PFSK-1 (cell line): Measurements from ENCODE around the gene YBX2.

Experiments used
- POLR2AphosphoS5 ChIP-seq: IDR thresholded peaks from 2 replicates; pipeline ENCODE4 v1.6.1; 2012; ENCODE audit warnings: low read depth, mild to moderate bottlenecking, control low read depth, low read length, moderate library complexity
- SIN3A ChIP-seq: IDR thresholded peaks from 2 replicates; pipeline ENCODE4 v1.6.1; 2012; ENCODE audit warnings: mild to moderate bottlenecking, low read length, moderate library complexity, borderline replicate concordance; ENCODE audit not compliant: insufficient read depth
- TF ChIP-seq, protein P1 (sequence below), 2 experiments: IDR thresholded peaks; 2 replicates each; pipeline versions ENCODE4 v1.6.1 to v1.8.0; 2011 to 2012; ENCODE audit warnings: low read depth in 2 of 2, low read length in 2 of 2, control low read depth in 1 of 2, inconsistent platforms in 1 of 2, mild to moderate bottlenecking in 1 of 2, moderate library complexity in 1 of 2; ENCODE audit not compliant: insufficient read depth in 1 of 2

DNA sequence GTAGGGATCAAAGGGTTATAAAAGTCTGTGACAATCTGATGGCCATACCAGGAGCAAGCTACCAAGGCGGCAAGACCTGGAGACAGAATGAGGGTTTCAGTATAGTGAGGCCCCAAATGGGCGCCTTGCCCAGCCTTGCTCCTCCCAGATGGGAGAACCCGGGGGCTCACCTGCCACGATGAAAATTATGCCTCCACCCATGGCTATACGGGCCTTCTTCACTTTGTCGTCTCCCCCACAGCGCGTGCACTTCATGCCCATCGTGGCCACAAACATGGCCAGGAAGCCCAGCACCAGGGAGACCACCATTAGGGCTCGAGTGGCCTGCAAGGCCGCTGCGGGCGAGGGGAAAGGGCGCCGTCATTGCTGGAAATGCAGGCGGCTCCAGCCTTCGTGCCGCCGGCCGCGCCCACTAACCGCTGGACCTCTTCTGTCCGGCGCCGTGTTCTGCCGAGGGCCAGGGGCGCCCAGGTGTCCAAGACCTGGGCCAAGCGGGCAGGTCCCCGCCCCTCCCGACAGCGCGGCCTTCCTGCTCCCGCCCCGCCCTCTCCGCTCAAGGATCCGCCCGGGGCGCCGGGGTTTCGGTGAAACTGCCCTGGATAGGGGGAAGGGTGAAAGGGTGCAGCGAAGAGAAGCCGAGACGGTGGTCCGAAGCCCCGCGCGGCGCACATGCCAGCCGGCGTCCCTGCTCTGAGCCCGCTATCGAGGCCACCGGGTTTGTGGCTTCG, 33.6 kb downstream of the YBX2 start:
- TF ChIP-seq POLR2AphosphoS5, result no peak
- TF ChIP-seq, protein P1, sequence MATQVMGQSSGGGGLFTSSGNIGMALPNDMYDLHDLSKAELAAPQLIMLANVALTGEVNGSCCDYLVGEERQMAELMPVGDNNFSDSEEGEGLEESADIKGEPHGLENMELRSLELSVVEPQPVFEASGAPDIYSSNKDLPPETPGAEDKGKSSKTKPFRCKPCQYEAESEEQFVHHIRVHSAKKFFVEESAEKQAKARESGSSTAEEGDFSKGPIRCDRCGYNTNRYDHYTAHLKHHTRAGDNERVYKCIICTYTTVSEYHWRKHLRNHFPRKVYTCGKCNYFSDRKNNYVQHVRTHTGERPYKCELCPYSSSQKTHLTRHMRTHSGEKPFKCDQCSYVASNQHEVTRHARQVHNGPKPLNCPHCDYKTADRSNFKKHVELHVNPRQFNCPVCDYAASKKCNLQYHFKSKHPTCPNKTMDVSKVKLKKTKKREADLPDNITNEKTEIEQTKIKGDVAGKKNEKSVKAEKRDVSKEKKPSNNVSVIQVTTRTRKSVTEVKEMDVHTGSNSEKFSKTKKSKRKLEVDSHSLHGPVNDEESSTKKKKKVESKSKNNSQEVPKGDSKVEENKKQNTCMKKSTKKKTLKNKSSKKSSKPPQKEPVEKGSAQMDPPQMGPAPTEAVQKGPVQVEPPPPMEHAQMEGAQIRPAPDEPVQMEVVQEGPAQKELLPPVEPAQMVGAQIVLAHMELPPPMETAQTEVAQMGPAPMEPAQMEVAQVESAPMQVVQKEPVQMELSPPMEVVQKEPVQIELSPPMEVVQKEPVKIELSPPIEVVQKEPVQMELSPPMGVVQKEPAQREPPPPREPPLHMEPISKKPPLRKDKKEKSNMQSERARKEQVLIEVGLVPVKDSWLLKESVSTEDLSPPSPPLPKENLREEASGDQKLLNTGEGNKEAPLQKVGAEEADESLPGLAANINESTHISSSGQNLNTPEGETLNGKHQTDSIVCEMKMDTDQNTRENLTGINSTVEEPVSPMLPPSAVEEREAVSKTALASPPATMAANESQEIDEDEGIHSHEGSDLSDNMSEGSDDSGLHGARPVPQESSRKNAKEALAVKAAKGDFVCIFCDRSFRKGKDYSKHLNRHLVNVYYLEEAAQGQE (IDR thresholded peaks at IDR 0.05; ENCODE audit: insufficient read depth in 1 of 2, low read depth in 2 of 2, low read length in 2 of 2), result no peak
- no peak for TF ChIP-seq SIN3A
